ENCODE data around the gene ENDOV.

- TF ChIP-seq CTCF (IDR thresholded peaks at IDR 0.05; ENCODE audit: low read depth, low read length, missing input control): no peak
- no peak for TF ChIP-seq GABPA (IDR thresholded peaks at IDR 0.05 in 1 of 2, conservative IDR thresholded peaks at IDR 0.05 in 1 of 2)
- no peak for TF ChIP-seq RAD21 (IDR thresholded peaks at IDR 0.05)
- no peak for TF ChIP-seq SP1 (IDR thresholded peaks at IDR 0.05)
- TF ChIP-seq MAX (IDR thresholded peaks at IDR 0.05): no peak
- no peak for TF ChIP-seq RXRA (IDR thresholded peaks at IDR 0.05)
- no peak for TF ChIP-seq TAF1 (conservative IDR thresholded peaks at IDR 0.05)
- no peak for TF ChIP-seq REST (IDR thresholded peaks at IDR 0.05)
- TF ChIP-seq ATF3 (IDR thresholded peaks at IDR 0.05): no peak
- TF ChIP-seq JUND (IDR thresholded peaks at IDR 0.05): no peak
- TF ChIP-seq YY1 (IDR thresholded peaks at IDR 0.05): no peak
- no peak for TF ChIP-seq EGR1 (IDR thresholded peaks at IDR 0.05; ENCODE audit: low read depth in 2 of 2)
- TF ChIP-seq ZBTB33 (IDR thresholded peaks at IDR 0.05): no peak
- no peak for TF ChIP-seq FOXA1 (IDR thresholded peaks at IDR 0.05)
These were observed 27.8 kb downstream of the ENDOV start for GRCh38 chr17:80442764-80443163.

All from liver (tissue), 3 donors.